Measurements from ENCODE around the gene GPR183.

The GPR183 gene

DNA sequence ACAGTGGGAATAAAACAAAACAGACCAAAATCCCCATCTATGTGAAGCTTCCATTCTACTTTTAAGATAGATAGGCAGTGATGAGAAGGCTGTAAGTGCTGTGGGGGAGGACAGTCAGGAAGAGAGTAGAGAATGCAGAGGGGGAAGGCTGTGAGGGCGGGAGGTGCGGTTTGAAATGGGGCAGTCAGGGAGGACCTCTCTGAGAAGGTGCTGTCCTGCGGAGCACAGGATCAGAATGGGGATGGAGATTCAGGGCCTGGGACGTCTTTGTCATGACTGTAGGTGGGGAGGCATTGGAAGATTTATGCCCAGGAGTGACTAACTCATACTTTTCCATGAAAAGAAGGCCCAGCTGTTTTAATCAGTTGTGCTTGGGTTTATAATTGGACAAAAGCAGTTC is 3.9 kb upstream of the GPR183 start:
- DNase-seq = no peak

GRCh38 chr13:99310382-99311031 is 3.3 kb upstream of the GPR183 start:
- no peak for DNase-seq

DNA sequence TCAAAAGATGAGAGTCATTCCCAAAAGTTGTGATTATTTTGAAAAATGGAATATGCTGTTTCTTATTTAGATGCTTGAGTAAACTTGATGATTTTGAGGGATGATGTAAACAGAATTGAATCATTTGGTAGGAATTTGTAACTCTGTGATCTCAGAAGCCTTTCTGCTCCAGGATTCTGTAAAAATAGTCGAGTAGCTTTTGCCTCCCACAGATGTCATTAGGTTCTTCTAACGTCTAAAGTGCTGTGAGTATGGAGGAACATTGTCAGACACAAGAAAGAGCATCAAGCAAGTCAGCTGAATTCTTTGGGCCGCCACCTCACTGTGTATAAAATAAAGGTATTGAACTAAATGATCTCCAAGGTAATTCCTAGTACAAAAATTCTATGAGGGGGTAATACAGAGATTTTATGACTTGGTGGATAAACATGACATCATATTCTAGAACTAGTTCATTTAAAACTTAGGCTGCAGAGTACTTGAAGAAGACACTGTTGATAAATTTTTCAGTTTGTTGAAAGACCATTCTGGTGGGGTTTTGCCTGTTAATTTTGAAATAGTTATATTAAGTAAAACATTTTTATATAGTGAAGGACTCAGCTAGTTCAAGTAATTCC is 1.4 kb upstream of the GPR183 start:
- no peak for DNase-seq

- no peak for DNase-seq
Observed at GRCh38 chr13:99307648-99308339, 595 bp upstream of the GPR183 start.

- no peak for DNase-seq
Observed at GRCh38 chr13:99305566-99305965, 1.6 kb downstream of the GPR183 start.

DNA sequence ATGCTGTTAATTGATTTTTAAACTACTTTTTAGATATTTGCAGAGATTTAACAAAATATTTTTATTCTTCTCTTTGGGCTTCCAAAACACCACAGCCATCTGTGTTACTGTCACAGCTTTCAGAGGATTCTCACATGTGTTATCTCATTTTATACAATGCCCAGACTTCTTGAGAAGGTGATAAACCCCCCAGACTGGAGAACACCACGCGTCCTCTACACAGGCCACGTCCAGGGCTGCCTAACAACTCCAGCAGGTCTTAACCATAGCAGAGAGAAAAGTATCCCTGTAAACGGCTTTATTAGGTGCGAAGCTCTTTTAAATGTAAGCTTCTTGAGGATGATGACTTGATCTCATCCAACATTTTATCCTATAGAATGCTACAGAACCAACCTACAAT is 2.0 kb downstream of the GPR183 start:
- no peak for DNase-seq

- DNase-seq = no peak
Observed at GRCh38 chr13:99304541-99304940, 2.7 kb downstream of the GPR183 start.

- no peak for DNase-seq
Observed at GRCh38 chr13:99303863-99304521, 3.2 kb downstream of the GPR183 start.

DNA sequence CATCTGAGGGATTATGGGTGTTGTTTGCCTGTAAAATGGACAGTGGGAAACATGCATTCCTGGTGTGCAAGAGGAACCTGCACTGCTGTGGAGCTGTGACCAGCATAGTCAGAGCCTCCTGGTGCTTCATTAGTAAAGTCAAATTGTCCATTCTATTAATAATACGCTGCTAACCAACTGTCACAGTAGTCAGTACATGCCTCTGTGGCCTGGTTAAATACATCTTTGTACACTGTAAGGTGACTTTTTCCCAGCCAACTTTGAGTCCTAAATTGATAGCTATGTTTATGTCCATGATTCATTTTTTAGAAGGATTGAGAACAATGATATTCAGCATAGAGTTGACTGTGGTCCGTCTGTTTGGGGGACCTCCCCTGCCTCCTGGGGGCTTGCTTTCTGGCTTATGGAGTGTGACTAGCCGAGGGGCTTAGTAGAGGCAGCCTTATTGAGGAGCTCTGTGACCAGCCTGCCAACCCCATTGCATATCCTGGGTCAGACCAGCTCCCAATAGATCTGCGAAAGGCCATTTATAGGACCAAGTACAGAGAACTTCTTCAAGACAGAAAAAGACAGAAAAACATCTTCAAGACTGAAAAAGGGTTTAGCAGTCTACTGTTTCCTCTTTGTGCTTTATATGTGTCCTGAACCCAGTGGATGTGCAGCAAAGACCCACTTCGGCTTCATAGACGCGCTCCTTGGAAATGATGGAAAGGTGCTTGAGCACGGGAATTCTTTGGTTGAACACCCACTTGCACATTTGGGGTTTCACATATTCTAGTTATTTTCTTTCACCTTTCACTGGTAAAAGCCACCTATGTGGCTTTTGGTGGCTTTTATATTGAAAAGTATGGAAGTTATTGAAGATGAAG is 4.3 kb downstream of the GPR183 start:
- no peak for DNase-seq

DNA sequence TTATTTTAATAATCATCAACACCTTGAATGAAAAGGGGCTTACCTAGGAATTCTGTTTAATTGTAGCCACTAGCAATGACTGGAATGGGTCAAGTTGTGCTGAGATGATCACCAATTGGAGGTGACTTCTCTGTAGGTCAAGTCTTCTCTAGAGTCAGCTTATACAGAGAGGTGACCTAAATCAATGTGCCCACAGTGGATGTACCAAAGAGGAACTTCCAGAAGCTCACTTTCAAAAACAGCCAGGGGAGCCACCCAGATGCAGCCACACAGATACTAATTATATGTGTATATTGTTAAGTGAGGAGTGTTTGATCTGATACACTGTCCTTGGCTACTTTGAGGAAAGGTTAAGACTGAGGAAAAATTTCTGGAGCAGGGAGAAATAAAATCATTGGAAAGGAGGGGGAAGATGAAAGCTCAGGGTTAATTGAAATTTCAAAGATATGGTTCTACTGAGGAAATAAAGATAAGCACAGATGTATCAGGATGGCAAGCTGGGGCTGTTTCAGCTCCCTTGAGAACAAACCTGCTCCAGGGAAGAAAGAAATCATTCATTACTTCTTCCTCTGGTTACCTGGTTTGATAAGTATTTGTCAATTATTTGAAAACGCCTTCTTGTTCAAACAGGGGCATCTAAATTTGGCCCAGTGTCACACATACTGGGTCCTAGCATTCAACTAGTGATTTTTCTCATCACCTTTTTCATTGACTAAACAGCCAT is 5.1 kb downstream of the GPR183 start:
- no peak for DNase-seq

DNA sequence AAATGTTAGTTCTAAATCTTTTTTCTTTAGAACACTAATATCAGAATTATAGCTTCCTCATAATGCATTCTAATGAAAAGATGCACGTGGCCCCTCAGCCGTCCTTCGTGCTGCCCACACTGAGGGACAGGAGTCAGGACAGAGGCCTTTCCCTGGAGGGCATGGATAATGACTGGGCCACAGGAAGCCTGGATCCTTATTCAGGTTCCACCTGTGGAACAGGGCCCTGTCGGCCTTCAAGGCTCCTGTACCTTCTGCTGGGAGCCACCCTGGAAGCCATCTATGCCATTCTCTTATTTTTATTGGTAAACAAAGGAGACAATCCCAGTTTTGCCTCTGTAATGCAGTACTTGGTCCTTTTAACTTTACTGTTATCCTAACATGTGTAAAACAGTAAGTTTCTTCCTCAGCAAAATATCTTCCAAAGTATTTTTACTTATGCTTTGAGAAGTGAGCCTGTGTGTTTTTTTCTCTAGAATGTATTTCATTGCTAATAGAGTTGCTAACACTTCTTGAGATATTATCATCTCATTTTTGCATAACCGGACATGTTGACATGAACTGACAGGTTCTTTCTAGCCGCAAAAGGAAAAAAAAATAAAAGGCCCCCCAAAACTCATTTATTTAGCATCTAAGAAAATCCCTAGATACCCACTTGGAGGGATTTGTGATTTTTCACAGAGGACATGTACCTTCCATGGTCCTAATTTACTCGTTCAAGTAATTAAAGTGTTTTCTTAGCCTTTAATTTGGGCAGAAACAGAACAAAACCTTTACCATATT is 6.0 kb downstream of the GPR183 start:
- no peak for DNase-seq

- no peak for DNase-seq
Observed at GRCh38 chr13:99299920-99300341, 7.3 kb downstream of the GPR183 start.

DNA sequence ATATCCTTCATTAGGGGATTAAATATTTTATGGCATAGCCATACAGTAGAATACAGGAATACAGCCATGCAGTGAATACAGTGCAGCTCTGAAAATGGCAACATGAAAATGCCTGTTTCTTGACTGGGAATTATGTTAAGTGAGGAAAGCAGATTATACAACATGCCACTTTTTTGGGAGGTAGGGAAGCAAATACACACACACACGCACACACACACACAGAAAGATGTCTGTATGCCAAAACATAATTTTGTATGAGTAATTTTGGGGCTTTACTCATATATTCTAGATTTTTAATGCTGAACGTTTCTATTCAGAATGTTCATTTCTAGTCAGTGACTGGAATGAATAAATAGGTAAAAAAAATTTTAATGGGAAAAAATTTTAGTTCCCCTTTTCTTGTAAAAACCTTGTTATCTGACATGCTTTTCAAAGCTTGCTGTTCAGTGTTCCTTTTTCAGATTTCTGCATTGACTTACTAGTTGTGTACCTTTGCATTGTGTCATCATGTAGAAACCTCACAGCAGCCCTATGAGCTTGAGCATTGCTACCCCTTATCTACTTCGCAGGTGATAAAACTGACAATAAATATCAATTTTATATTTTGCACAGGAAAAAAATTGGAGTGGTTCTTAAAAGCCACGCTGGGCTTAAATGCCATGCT is 7.8 kb downstream of the GPR183 start:
- no peak for DNase-seq

GRCh38 chr13:99298056-99298455 is 9.1 kb downstream of the GPR183 start:
- no peak for DNase-seq

DNA sequence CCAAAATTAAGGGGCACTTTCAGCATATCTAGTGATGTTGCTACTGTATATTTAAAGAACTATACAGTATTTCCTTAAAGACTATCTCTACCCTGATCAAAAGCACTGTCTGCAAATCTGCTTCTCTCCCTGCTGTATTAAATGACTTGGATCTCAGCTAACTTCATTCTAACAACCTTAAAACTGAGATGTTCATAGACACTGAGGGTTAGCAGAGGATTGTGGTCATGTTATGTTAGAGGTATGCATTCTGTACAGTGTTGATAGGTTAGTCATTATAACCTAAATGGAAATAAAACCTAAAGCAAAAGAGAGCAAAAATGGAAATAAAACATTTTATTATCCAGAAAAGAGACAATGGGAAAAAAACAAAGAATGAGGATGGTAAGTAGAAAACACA is 9.9 kb downstream of the GPR183 start:
- no peak for DNase-seq

DNA sequence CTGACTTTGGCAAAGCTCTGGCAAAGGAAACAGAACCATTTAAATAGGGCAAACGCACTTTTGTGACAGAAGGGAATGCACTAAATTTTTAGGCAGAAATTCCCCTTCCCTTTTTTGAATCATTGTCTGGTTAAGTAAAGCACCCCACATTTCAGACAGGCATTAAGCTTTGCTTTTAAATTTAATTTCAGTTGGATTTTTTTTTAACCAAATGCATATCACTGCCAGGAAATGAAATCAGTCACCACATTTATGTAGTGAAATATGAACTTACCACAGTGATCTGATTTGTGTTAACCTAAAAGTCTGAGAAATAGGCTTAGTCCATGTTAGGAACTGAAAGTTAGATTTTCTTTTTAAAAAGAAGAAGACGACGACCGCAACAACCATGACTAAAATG is 10.8 kb downstream of the GPR183 start:
- DNase-seq = no peak

GRCh38 chr13:99295488-99296252 is 11.5 kb downstream of the GPR183 start:
- no peak for DNase-seq

DNA sequence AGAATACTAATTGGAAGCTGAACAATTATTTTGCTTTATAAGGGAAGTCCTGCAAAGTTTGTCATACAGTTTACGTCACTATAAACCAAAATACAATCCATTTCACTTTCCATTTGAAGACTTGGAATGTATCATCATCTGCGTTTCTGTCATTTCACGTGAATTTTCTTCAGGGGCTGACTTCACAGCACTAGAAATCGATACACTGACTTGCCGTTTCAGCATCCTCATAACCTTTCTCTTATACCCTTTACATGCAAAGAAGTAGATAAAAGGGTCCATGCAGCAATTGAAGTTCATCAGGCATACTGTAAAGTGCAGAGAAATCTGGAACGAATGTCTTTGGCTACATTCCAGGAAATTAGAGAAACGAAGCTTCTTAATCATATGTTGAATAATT is 12.2 kb downstream of the GPR183 start:
- no peak for DNase-seq

DNA sequence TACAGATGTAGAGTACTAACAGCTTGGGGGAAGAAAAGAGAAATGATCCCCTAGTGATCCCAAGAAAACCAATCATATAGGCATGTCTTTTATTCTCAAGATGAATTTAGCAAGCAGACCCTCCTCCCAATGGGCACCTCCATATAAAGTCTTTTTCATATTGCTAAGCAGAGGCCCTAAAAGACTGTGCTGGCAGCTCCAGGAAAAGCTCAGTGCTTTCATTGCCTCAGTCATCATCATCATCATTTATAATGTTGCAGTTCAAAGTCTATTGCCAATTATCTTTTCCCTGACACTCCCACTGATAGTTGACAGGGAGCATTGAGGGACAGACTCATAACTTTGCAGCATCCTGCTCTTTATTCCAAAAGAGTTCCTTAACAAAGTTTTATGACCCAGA is 13.0 kb downstream of the GPR183 start:
- DNase-seq = no peak

- DNase-seq = no peak
Observed at GRCh38 chr13:99293178-99293577, 14.0 kb downstream of the GPR183 start.

Data from NCI-H82 (cell line).